H1 (cell line): ENCODE data around the gene MFAP5. TPM values are rescaled to one million over a fixed set of nuclear protein-coding genes. Genes with fewer than 3 reads are reported as not detected.
A peak's percentile ranks its signal among the peaks of the same experiment; 100 is the strongest.

Experiments used
- BACH1 ChIP-seq: IDR thresholded peaks from 2 replicates; pipeline ENCODE4 v1.6.1; 2012; ENCODE audit warnings: low read length, improper control_type of control experiment
- BRCA1 ChIP-seq: IDR thresholded peaks from 2 replicates; pipeline ENCODE4 v1.6.1; 2012; ENCODE audit warnings: low read depth, low read length, improper control_type of control experiment
- EGR1 ChIP-seq: IDR thresholded peaks from 2 replicates; pipeline ENCODE4 v1.6.1; 2011; ENCODE audit warnings: low read depth, low read length, borderline replicate concordance
- JUN ChIP-seq: IDR thresholded peaks from 2 replicates; pipeline ENCODE4 v1.6.1; 2011; ENCODE audit warnings: low read depth, mild to moderate bottlenecking, improper control_type of control experiment, low read length
- KDM1A ChIP-seq: fragments of 200-600, 300-600 bp; sonication (generic); IDR thresholded peaks from 2 replicates; pipeline ENCODE4 v1.7.1; 2016; ENCODE audit warnings: mild to moderate bottlenecking, low read length, borderline replicate concordance
- NRF1 ChIP-seq: IDR thresholded peaks from 2 replicates; pipeline ENCODE4 v1.6.1; 2011; ENCODE audit warnings: mild to moderate bottlenecking, low read depth, low read length, improper control_type of control experiment
- POLR2A ChIP-seq, 2 experiments: IDR thresholded peaks; 1 replicate in 1 of 2; 2 replicates in 1 of 2; pipeline ENCODE4 v1.6.1; 2011; ENCODE audit warnings: low read depth in 2 of 2, low read length in 2 of 2, mild to moderate bottlenecking in 2 of 2; ENCODE audit errors: control extremely low read depth in 1 of 2
- POLR2AphosphoS5 ChIP-seq: IDR thresholded peaks from 2 replicates; pipeline ENCODE4 v1.6.1; 2011; ENCODE audit warnings: low read depth, low read length
- RBBP5 ChIP-seq: IDR thresholded peaks from 2 replicates; pipeline ENCODE4 v1.7.1; 2012; ENCODE audit warnings: low read depth, mild to moderate bottlenecking, inconsistent platforms, low read length, moderate library complexity, borderline replicate concordance
- RXRA ChIP-seq: IDR thresholded peaks from 2 replicates; pipeline ENCODE4 v1.6.1; 2011; ENCODE audit warnings: low read depth, mild to moderate bottlenecking, low read length, moderate library complexity; ENCODE audit not compliant: insufficient read depth
- polyA plus RNA-seq, 7 experiments: library from polyadenylated mRNA; depleted of rRNA in 3 of 7; stranded (reverse) in 5 of 7; unstranded in 2 of 7; fragments of >200 nt in 5 of 7; fragments of 200-250 nt in 2 of 7; gene quantifications; 1 replicate in 5 of 7; 2 replicates in 1 of 7; 4 replicates in 1 of 7; pipeline versions ENCODE4 v1.2.1 to v1.2.3, GENCODE V29; 2011 to 2013; ENCODE audit warnings: missing spikeins in 2 of 7, mixed read lengths in 2 of 7
- total RNA-seq: library from RNA; stranded (reverse); fragmentation: NEBNext Ultra II Directional; extraction: Animal tissue kit (Norgen Biotek cat#: 25700); gene quantifications from 2 replicates; pipeline ENCODE4 v1.2.1, GENCODE V29; 2021
- TF ChIP-seq, protein P1 (sequence below), 3 experiments: IDR thresholded peaks; 1 replicate in 2 of 3; 2 replicates in 1 of 3; pipeline versions ENCODE4 v1.5.1 to v1.6.1; 2011; ENCODE audit warnings: low read length in 3 of 3, mild to moderate bottlenecking in 3 of 3, inconsistent platforms in 2 of 3, low read depth in 1 of 3, moderate library complexity in 1 of 3; ENCODE audit not compliant: insufficient read depth in 1 of 3; ENCODE audit errors: control extremely low read depth in 1 of 3

MFAP5 gene
- total and polyA plus RNA-seq, 2 of the 8 experiments (the other 6 are each of a cell fraction or from before 2014, with no cell fraction given), result 0.60 to 0.86 TPM

DNA sequence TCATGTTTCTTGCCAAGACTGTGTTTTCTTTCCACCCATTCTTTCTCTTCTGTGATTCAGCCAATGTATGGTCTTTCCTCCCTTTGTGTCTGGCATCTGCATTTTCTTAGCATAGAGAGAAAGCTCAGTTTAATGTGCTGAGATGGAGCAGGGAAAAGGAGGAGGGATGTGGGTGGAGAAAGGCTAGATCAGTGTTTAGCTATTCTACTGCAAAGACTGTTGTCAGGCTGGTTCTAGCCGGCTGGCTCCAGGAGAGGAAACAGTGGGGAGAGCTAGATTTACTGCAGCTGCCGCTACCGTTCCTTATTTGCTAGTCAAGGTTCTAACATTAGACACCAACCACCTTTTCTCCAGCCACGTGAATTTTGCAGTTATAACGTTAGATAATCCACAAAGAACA is 29.9 kb upstream of the MFAP5 start (continued):
- TF ChIP-seq, protein P1, sequence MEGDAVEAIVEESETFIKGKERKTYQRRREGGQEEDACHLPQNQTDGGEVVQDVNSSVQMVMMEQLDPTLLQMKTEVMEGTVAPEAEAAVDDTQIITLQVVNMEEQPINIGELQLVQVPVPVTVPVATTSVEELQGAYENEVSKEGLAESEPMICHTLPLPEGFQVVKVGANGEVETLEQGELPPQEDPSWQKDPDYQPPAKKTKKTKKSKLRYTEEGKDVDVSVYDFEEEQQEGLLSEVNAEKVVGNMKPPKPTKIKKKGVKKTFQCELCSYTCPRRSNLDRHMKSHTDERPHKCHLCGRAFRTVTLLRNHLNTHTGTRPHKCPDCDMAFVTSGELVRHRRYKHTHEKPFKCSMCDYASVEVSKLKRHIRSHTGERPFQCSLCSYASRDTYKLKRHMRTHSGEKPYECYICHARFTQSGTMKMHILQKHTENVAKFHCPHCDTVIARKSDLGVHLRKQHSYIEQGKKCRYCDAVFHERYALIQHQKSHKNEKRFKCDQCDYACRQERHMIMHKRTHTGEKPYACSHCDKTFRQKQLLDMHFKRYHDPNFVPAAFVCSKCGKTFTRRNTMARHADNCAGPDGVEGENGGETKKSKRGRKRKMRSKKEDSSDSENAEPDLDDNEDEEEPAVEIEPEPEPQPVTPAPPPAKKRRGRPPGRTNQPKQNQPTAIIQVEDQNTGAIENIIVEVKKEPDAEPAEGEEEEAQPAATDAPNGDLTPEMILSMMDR (IDR thresholded peaks at IDR 0.05; ENCODE audit: control extremely low read depth in 1 of 3, insufficient read depth in 1 of 3, low read depth in 1 of 3, low read length in 3 of 3), result no peak
- TF ChIP-seq RXRA (no peak), RBBP5 (no peak; the same call in 1 of the 2 replicates), BACH1 (no peak), NRF1 (no peak), KDM1A (no peak), EGR1 (no peak), JUN (0 out of 2 replicates have a peak, but pooled peaks have one; percentile 25), POLR2A (IDR thresholded peaks at IDR 0.05; ENCODE audit: control extremely low read depth in 1 of 2, low read depth in 2 of 2, low read length in 2 of 2) (peak in 1 of 2 experiments; percentile 82; a peak in 2 of 3 replicates), BRCA1 (no peak), POLR2AphosphoS5 (peak; percentile 55)
